GM03348 (cell line): Measurements from ENCODE around the gene SPRN.
"Not testable (repeated sequence)": the region's sequence is repeated elsewhere in the genome, so short reads cannot be mapped to it uniquely, and the experiment has no call there.

Experiments
- DNase-seq: peaks from one replicate; pipeline ENCODE4 v3.0.0; 2012; ENCODE audit warnings: low spot score

Gene SPRN

GRCh38 chr10:133424601-133425000 is at the start of gene SPRN:
Gene SPRN (minus strand): TSS chr10:133424625. CDS start chr10:133423681, 944 bp downstream.
- DNase-seq = not testable (repeated sequence)

GRCh38 chr10:133474027-133474426 is 49.6 kb upstream of the SPRN start:
- peak; percentile 4 for DNase-seq

GRCh38 chr10:133473270-133473669 is 48.8 kb upstream of the SPRN start:
- DNase-seq = no peak

- DNase-seq = no peak
Observed at GRCh38 chr10:133471300-133472109, 47.1 kb upstream of the SPRN start.

- DNase-seq = not testable (repeated sequence)
Observed at GRCh38 chr10:133469205-133469604, 44.8 kb upstream of the SPRN start.

- DNase-seq = no peak
Observed at GRCh38 chr10:133467286-133467911, 43.0 kb upstream of the SPRN start.

GRCh38 chr10:133466683-133467275 is 42.4 kb upstream of the SPRN start:
- no peak for DNase-seq

GRCh38 chr10:133465950-133466474 is 41.6 kb upstream of the SPRN start:
- DNase-seq = no peak

- DNase-seq = peak; percentile 7
Observed at GRCh38 chr10:133465191-133465949, 40.9 kb upstream of the SPRN start.

GRCh38 chr10:133464582-133465031 is 40.2 kb upstream of the SPRN start:
- peak; percentile 4 for DNase-seq

- DNase-seq = no peak
Observed at GRCh38 chr10:133462512-133463305, 38.3 kb upstream of the SPRN start.

GRCh38 chr10:133461841-133462240 is 37.4 kb upstream of the SPRN start:
- peak; percentile 1 for DNase-seq

GRCh38 chr10:133461027-133461426 is 36.6 kb upstream of the SPRN start:
- DNase-seq = no peak

- DNase-seq = no peak
Observed at GRCh38 chr10:133460208-133460769, 35.9 kb upstream of the SPRN start.

- no peak for DNase-seq
Observed at GRCh38 chr10:133459454-133460207, 35.2 kb upstream of the SPRN start.

GRCh38 chr10:133458710-133459453 is 34.5 kb upstream of the SPRN start:
- no peak for DNase-seq

GRCh38 chr10:133458021-133458709 is 33.7 kb upstream of the SPRN start:
- DNase-seq = no peak

GRCh38 chr10:133457100-133457841 is 32.8 kb upstream of the SPRN start:
- DNase-seq = no peak
